DMS79 (cell line): ENCODE data around the gene SMYD1.

Experiments
- DNase-seq: peaks from one replicate; lab custom pipeline; 2025; lab: John Stamatoyannopoulos, UW

Gene SMYD1

DNA sequence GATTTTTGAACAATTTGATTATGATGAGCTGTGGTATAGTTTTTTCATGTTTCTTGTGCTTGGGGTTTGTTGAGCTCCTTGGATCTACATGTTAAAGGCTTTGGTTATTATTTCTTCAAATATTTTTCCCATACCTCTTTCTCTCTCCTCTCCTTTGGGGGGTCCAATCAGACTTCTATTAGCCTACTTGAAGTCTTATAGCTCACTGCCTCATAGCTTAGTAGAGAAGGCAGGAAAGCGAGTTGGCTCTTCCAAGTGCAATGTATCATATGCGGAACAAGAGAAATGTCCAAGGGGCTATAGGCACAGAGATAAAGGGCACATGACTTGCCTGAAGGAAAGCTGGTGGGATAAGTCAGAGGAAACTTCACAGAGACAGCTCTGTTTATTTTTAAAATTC, 74.3 kb downstream of the SMYD1 start:
- no peak for DNase-seq

GRCh38 chr2:88144271-88144670, 76.6 kb downstream of the SMYD1 start:
- DNase-seq = no peak

GRCh38 chr2:88144914-88145497, 77.4 kb downstream of the SMYD1 start:
- DNase-seq = no peak

- DNase-seq = no peak
Observed at GRCh38 chr2:88146590-88146989, 79.0 kb downstream of the SMYD1 start.

GRCh38 chr2:88147145-88147544, 79.5 kb downstream of the SMYD1 start:
- DNase-seq = no peak

DNA sequence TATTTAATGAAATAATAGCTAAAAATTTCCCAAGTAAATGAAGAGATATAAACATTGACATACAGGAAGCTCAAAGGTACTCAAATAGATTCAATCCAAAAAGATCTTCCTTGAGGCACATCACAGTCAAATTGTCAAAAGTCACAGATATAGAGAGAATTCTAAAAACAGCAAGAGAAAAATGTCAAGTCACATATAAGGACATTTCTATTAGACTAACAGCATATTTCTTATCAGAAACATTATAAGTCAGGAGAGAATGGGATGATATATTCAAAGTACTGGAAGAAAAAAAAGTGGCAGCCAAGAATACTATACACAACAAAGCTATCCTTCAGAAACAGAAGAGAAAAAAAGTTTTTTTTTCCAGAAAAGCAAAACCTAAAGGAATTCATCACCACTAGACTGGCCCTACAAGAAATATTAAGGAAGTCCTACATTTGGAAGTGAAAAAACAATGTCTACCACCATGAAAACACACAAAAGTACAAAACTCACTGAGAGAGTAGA, 81.4 kb downstream of the SMYD1 start:
- DNase-seq = no peak

- no peak for DNase-seq
Observed at GRCh38 chr2:88159481-88159880, 91.9 kb downstream of the SMYD1 start.

DNA sequence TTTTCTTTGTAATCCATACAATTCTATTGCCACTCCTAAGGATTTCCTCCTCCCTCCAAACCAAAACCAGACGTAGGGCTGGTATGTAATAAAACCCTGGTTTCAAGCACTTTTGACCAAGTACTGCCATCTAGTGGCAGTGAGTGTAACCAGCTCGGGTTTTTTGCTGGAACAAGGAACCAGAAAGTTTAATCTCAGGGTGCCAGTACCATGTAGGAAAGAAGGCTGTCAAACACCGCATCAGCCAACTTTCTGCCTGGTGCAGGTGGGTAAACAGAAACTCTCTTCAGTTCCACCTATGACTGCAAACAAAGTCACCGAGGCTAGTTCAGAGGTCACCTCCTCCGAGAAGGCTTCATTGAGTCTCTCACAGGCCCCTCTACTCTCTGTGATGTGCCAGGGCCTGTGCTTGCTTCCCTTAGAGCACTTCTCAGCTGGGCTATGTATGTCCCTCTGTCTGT, 92.4 kb downstream of the SMYD1 start:
- DNase-seq = peak; percentile 15

DNA sequence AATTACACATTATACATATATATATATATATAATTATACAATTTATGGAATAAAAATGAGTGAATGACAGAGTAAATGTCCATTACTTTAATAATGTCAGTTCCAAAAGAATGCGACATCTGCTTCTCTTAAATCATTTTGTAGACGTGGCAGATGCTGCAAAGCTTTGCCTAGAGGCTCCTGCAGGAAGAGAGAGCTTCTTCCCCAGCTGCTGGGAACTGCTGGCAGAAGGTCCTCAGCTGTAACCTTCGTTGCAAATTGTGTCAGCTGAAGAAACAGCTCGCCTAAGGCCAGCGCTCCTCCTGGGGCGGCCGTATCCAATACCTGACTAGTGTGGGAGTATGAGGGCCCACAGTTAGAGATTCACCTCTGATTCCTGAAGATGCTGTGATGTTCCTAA, 92.9 kb downstream of the SMYD1 start:
- DNase-seq = no peak

DNA sequence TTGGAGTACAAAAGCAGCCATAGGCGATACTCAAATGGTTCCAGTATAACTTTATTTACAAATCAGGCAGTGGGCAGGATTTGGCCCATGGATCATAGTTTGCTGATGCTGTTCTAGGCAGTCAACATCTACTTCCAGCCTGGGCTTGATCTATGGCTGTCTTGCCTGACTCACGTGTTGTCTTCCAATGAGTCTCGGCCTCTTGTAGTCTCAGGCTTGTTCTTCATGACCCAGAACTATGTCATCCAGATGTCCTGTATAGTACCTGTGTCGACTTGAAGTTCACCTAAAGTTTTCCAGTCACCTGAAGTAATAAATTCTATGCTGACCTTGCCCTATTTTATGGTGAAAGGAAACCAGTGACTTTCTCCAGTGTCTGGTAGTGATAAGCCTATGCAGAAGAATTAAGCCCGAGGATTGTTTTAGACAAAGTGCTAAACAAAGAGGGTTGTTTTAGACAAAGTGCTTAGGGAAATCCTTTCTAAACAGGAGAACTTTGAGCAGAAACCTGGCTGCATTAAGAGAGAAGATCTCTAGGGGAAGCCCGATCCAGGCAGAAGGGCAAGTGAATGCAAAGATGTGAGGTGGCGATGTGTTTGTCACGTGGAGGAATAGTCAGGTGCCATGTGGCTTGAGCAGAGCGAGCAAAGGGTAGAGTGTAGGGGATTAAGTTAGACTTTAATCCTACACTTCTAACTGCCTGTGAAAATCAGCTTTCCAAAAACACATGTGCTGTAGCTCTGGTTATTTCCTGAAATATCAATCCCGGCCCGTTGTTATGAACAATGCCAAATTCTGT, 94.0 kb downstream of the SMYD1 start:
- no peak for DNase-seq
